ENCODE measurements around the gene VDAC1.

GRCh38 chr5:134037160-134037559 lies 32.4 kb upstream of the VDAC1 start:
- TF ChIP-seq CTCF (conservative IDR thresholded peaks at IDR 0.05 in 1 of 2, IDR thresholded peaks at IDR 0.05 in 1 of 2; ENCODE audit: low read depth in 1 of 2, low read length in 2 of 2) (no peak), EZH2 (IDR thresholded peaks at IDR 0.05; ENCODE audit: low read length, missing control alignments) (no peak)

Data from fibroblast of lung (primary cell).